HG03060 (cell line): ENCODE data around the gene SLC8B1.

ENCODE experiments used
- ATAC-seq: cut with Tn5 transposase; IDR thresholded peaks from one replicate; pipeline ENCODE4 v1.9.1; 2021; ENCODE audit warnings: low read depth, moderate number of reproducible peaks; ENCODE audit not compliant: unreplicated experiment

The SLC8B1 gene

DNA sequence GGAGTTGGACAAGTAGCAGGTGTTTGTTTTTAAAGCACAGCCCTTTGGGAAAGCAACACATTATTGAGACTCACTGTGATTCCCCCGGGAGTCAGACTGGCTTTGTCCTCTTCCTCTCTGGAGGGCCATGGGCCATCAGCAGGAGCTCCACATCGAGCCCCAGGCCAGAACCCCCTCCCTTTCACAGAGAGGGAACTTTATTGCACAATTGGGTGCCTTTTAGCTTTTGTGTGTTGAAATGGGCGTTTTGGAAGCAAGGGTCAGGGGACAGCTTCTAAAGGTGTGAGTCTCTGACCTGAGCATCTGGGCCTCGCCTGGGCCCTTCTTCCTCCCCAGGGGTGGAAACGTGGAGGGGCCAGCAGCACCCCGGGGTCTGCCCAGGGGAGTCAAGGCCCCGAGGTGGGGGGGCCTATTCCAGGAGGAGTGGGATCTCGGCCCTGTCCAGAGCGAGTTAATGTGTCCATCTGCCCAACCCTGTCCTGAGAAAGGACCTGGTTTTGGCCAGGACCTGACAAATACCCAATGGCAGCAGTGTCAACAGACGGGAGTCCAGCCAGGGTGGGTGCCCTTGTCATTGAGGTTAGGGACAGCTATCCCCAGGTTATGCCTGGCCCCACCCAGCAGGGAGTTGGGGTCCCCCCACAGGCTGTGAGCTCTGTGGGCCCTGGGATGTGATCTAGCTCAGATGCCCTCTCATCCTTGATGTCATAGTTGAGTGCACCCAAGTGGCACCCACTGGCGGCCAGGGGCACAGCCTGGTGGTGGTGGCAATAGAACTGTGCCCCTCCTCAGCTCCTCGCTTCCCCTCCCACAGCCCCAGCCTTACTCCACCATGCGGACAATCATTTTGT lies 37.1 kb downstream of the SLC8B1 start:
- no peak for ATAC-seq

DNA sequence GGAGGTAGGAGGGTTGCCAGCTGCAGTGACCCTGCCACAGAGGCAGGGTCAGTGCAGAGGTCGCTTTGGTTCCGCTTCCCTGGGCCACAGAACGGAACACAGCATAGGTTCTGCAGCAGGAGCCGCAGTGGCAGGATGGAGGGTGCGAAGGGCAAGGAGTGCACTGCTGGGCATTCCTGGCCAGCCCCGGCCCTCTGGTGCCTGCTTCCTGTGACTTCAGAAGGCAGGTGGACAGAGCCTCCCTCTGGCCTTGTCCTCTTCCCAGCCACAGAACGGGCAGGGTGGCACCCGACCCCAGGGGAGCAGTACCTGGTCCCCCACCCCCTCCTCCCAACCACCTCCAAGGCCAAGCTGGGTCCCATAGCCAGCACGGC lies 37.7 kb downstream of the SLC8B1 start:
- ATAC-seq: no peak

DNA sequence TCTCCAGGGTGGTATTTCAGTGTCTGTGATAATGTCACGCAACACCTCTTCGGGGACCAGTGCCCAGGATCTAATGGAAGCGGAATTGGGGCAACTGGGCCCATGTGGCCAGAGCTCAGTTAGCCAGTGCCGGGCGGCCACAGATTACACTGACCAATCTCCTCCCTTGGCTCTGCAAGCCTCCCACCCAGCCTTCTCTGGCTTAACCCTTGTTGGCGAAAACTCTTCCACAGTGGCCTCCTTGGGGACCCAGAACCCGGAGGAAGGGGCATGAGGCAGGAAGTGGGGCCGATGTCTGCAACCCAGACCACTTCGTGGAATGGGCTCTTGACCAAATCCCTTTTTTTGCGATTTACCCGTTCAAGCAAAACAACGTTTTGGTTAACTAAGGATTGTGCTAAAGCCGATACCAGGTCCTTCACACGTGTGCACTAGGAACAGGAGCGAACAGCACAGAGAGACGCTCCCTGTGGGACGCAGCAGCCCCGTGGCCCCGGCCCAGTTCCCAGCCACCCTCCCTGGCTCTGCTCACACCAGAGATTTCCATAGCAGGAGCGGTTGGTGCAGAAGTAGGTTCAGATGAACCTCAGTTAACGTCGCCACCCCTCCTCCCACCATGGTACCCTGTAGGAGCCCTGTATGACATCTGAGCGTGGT lies 38.2 kb downstream of the SLC8B1 start:
- ATAC-seq: no peak

DNA sequence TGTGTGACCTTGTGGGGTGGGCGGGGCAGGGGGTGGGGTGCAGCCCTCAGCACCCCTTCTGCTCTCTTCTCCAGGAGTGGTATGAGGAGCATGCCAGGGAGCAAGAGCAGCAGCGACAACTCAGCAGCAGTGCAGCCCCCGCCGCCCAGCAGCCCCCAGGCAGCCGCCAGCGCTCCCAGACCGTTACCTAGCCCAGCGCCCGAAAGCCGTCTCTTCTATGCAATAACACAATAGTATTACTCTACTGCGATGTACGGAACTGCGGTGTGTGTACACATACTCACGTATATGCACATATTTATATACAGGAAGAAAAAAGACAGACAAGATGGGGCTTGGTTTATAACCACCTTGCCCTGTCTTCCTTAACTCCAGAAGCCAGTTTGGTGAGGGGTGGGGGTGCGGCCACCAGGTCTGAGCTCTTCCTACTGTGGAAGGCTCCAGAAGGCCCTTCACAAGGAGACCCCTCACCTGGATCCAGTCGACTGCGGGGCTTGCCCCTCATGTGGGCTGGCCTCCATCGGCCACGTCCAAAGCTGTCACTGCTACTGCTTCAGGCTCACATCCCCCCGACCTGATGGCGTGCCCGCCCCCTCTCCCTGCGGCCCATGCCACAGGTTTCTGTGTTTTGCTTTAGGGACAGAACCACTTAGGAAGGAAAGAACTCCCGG lies 38.9 kb downstream of the SLC8B1 start:
- ATAC-seq: no peak

DNA sequence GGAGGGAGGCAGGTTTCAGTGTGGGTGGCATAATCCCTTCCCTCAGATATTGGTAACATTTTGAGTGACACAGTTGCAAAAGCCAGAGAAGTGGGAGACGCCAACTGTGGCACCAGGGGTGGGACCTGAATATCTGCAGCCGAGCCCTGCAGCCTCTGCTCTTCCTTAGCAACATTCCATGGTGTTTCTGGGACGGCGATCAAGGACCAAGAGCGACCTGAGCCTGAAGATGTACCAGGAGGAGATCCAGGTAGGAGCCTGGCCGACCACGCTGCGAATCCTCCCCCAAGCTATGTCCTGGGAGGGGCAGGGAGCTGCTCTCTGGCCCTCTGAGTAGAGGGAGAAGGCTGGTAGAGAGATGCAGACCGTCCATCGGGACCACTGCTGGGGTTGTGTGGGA lies 41.8 kb downstream of the SLC8B1 start:
- ATAC-seq: no peak

DNA sequence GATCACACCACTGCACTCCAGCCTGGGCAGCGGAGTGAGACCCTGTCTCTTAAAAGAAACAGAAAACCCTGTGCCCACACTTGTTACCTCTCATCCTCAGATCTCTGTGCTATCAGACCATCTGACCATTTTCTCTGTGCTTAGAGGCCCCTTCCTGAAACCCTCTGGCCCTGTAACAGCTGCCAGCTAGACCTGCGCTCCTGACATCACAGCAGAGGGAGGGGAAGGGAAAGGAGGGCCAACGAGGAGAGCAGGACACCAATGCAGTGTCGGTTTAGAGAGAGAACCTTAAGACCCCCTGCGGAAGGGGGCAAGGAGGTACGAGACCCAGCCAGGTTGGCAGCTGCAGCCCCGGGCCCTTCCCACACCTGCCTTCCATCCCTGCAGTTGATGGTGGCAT lies 42.4 kb downstream of the SLC8B1 start:
- no peak for ATAC-seq

DNA sequence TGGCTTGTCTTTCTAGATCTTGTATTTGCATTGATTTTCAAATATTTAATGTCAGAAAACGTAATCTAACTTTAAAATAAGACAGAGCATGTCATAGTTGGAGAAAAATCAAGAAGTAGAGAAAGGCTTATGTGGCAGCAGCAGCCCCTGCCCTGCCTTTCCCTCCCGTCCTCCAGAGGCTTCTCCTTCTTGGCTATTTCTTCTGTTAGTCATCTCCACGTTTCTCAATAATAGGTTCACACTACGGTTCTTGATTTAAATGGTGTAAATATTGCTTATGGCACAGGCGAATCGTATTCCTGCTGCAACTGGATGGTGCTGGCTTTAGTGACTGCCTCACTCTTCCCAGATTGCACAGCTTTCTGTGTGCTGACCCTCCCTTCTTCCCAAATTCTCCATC lies 42.8 kb downstream of the SLC8B1 start:
- no peak for ATAC-seq

DNA sequence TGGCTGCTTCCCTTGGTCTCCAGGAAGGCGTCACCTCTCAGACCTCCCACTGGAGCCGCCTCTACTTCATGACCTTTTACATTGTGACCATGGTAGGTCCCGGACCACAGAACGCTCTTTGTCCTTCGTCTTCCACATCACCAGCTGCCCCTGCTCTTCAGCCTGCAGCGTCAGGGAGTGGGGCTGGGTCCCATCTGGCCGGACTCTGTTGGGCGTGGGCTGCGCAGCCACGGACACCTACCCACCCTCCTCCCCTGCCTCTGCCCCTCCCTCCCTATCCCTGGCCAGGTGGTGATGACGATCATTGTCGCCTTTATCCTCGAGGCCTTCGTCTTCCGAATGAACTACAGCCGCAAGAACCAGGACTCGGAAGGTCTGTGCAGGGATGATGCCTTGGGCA lies 43.3 kb downstream of the SLC8B1 start:
- ATAC-seq: no peak

DNA sequence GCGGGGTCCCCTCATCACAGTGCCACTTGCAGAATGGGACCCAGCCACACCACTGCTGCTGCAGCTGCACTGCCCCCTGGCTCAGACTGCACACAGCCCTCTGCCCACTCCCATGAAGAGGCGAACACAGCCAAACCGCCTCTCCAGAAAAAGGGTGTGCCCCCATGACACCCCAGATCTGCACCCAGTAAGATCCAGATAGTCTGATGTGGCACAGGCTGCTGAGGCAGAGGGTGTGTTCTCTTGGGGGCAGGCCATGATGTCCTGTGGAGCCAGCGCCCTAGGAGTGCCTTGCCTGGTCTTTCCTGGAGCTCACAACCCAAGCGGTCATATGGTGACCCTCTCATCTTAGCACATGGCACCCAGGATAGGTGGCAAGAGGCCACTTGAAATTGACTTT lies 44.4 kb downstream of the SLC8B1 start:
- no peak for ATAC-seq

DNA sequence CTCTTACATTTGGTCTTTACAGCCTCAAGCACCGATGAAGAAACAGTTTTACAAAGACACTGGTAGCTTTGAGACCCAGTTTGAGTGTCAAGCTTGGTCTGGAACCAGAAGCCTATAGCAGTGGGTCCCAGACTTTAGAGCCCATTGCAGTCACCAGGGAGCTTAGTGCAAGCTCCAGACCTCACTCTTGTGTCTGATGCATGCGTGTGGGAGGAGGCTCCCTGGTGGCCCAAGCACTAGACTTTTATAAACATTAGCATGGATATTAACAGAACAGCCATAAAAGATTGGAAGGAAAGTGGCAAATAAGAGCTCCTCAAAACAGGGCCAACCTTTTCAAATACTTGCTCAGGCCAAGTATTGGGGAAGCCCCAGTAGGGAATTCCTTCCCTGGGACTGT lies 45.5 kb downstream of the SLC8B1 start:
- ATAC-seq: no peak

DNA sequence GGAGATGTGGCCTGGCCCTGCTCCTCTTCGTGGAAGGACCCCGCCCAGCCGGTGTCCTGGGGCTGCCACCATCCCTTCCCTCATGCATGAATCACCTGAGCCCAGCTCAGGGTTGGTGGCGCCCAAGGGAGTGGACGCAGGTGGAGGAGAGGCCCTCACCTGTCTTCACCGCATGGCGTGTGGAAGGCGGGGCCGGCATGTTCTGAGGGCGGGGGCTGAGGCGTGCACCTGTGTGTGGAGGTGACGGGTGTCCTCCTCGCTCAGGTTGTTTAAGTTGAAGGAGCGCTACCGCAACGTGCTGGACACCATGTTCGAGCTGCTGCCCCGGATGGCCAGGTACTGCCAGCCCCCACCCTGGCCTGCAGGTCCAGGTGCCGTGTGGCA lies 47.0 kb downstream of the SLC8B1 start:
- no peak for ATAC-seq

DNA sequence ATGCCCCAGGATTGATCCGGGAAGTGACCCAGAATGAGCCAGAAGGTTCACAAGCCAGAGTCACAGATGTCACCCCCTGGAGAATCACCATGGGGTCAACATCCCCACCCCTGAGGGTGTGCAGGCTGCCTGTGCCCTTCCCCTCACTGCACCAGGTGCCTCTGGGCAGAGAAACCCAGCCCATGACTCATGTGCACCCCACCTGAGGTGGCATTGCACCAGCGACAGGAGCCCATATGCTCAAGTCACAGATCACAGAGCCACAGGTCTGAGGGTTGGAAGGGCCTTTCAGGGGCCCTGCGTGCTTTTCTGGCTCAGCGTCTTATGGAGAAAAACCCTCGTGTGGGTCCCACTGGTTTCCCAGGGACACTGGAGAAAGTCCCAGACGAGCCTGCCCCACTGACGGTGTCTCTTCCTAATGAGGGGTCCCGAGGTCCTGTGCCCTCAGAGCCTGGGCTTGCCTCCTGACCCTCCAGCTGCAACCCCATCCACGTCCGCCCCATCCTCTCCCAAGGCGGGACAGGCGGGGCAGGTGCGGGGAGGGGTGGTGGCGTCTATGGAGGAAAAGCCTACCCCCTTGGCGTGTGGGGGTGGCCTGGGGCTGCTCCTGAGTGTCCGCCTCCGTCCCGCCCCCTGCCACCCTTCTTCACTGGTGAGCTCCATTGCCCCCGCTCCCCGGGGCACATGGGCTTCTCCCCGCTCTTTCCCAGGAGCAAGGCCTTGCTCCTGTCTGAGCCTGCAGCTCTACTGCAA lies 47.6 kb downstream of the SLC8B1 start:
- no peak for ATAC-seq

DNA sequence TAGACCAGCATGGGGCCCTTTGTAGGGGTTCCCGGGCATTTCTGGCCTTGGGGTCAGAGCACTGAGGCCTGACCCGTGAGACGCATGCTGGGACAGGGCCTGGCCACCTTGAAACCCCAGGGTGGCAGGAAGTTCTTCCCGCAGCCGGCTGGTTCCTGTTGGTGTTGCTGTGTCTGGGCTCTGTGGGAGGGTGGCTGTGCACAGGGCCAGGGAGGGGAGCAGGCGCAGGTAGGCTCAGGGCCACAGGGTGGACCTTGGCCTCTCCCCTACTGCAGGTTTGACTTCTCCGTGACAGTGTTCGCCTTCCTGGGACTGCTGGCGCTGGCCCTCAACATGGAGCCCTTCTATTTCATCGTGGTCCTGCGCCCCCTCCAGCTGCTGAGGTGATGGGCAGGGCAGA lies 48.2 kb downstream of the SLC8B1 start:
- ATAC-seq: no peak

DNA sequence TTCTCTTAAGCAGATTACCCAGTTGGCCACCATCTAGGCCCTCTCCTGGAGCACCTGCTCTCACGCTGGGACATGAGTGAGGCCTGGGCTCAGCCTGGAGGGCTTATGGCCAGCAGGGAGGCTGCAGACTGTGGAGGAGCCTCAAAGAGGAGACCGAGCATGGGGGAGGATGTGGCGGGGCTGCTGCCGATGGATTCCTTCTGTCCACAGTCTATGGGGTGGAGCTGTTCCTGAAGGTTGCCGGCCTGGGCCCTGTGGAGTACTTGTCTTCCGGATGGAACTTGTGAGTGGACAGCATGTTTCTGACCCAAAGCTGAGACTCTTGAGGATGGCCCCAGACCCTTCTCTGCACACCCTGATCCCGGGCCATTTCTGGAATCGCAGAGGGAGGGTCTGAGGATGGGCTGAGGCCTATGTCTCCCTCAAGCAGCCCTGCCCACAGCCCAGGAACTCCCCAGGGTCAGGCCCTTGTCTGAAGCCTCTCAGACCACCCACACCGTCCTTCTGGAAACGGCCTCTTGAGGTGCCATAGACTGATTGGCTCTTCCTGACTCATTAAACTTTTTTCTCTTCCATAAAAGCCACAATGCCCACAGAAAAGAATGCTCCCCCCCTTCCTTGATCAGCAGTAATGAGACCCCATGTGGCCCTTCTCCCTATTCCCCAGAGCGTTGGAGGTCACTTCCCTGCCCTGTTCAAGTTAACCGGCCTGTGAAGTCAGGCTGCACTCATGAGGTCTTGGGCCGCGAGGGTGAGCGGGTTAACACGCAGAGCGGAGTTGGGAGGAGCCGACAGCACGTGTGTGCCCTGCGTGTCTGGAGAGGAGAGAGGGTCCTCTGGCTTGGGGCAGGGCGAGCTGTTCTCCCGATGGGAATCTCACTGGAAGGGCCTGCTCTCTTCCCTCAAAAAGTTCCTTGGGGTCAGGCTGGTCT lies 49.0 kb downstream of the SLC8B1 start:
- ATAC-seq: no peak

DNA sequence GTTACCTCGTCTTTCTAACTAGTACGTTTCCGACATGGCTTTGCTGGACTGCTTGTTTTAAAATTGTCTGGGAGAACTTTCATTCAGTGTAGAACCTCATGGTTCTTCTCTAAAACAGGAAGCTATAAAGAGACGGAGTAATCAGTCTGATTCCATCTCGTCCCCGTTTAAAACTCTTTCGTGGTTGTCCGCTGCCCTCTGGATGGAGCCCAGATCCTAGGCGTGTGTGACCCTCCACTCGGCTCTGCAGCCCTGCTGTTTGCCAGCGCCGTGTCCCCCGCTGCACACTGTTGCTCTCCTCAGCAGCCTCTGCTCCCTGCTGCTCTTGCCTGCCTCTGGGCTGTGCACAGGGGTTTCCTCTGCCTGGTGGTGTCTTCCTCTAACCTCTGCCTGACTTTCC lies 50.2 kb downstream of the SLC8B1 start:
- no peak for ATAC-seq

DNA sequence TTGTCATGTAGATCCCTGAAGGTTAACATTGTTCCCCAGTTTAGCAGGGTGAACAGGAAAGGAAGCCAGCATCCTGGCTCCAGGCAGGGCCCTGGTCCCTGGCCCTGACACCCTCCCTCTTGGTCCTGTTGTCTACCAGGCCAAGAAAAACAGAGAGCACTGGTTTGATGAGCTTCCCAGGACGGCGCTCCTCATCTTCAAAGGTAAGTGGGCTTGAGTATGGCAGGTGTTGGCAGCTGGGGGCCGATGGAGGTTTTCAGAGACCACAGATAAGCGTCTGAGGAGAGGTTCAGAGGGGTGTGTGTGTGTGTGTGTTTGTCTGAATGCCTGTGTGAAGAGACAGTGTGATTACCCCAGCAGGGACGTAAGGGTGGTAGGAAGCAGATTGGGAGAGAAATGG lies 56.3 kb downstream of the SLC8B1 start:
- ATAC-seq: no peak

DNA sequence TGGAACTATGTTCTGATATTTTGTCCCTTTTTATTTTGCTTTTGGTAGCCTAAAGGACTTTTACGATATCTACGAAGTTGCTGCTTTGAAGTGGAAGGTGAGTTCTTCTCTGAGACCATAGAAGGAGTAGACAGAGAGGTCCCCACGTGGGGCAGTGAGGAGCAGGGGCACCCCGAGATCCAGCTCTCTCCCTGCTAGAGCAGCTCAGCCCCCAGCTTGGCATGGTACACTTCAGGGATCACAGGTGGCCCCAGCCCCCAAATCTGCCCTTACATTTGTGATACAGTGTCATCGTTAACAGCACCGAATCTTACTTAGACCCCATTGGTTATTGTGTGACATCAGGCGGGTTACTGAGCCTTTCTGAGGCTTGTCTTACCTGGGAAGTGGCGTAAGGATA lies 56.8 kb downstream of the SLC8B1 start:
- no peak for ATAC-seq

DNA sequence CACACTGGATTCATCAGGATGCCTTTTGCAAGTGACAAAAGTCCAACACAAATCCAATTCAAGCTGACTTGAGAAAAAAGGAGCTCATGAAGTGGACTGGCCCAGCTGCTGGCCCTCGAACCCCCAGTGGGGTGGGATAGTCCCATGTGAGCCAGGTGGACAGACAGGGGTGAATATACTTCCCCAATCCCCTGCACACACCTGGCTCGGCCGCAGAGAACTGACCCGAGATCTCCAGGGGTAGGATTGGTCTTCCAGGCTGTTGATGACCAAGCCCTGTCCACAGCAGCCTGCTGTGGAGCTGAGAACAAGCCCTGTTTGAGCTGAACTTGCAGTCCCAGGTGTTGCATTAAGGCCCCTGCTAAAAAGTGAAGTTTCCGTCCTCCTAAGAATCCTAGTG lies 57.4 kb downstream of the SLC8B1 start:
- ATAC-seq: no peak

DNA sequence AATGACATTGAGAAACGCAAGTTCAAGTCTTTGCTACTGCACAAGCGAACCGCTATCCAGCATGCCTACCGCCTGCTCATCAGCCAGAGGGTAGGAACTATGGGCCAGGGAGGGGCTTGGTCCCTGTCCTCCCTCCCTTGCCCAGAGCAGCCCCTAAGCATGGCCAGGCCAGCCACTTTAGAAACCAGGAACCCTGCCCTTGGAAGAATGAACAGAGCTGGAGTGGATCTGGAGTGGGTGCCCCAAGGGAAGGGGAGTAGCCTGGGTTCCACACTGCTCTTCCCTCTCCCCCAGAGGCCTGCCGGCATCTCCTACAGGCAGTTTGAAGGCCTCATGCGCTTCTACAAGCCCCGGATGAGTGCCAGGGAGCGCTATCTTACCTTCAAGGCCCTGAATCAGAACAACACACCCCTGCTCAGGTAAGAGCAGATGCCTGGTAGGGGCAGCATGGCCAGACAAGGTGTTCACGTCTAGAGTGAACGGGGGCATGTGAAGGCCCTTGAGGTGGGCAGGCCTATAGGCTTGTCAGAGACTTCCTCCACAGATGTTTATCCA lies 57.9 kb downstream of the SLC8B1 start:
- ATAC-seq: no peak

DNA sequence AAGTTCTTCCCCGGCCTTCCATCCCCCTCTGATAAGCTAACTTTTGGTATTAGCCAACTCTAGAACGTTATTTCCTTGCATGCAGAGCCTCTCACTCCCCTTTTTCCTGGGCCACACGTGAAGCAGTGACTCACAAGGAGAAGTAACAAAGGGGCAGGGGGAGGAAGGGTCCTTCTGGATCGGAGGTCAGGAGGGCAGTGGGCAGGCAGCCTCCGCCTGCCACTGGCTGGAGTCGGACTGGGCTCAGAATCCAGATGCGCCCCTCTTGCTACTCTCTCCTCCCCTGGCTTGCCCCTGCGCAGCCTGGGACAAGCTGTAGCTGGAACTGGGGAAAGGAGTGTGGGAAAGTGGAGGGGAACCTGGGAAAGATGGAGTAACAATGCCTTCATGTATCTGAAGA lies 58.6 kb downstream of the SLC8B1 start:
- ATAC-seq: no peak
